Stimulated activated naive CD8-positive, alpha-beta T cell treated with anti-CD3 and anti-CD28 coated beads, Interleukin-15, Interleukin-2, amounts not matched to agents 100 ng/mL and 50 ng/mL, for 24 hours (primary cell): ENCODE measurements around the gene MRPL40.
A peak's percentile ranks its signal among the peaks of the same experiment; 100 is the strongest.

Experiments
- H3K27ac Mint-ChIP-seq: one replicate; pipeline ENCODE4 v1.8.0; 2021; ENCODE audit warnings: mild to moderate bottlenecking, mixed read lengths
- H3K27me3 Mint-ChIP-seq: one replicate; pipeline ENCODE4 v1.8.0; 2021; ENCODE audit warnings: mixed read lengths
- H3K36me3 Mint-ChIP-seq: one replicate; pipeline ENCODE4 v1.8.0; 2021; ENCODE audit warnings: low read depth, mixed read lengths
- H3K4me1 Mint-ChIP-seq: one replicate; pipeline ENCODE4 v1.8.0; 2021; ENCODE audit warnings: low read depth, mixed read lengths
- H3K4me3 Mint-ChIP-seq: one replicate; pipeline ENCODE4 v1.8.0; 2021; ENCODE audit warnings: mild to moderate bottlenecking, mixed read lengths
- H3K9me3 Mint-ChIP-seq: one replicate; pipeline ENCODE4 v1.8.0; 2021; ENCODE audit warnings: mixed read lengths

Gene MRPL40

GRCh38 chr22:19400881-19401280, 31.5 kb upstream of the MRPL40 start:
- no peak overlapping the region for H3K4me3 Mint-ChIP-seq
- H3K27me3 Mint-ChIP-seq = no peaks in the 10 kb centered on the region
- peaks cover 65% of the 10 kb centered on the region for H3K36me3 Mint-ChIP-seq
- H3K27ac Mint-ChIP-seq = no peak overlapping the region
- no peaks in the 10 kb centered on the region for H3K4me1 Mint-ChIP-seq
- no peaks in the 10 kb centered on the region for H3K9me3 Mint-ChIP-seq

- Mint-ChIP-seq H3K4me3 (no peak overlapping the region), H3K27me3 (no peaks in the 10 kb centered on the region), H3K4me1 (no peaks in the 10 kb centered on the region), H3K36me3 (peaks cover 68% of the 10 kb centered on the region), H3K27ac (peak overlapping the region; percentile 8), H3K9me3 (no peaks in the 10 kb centered on the region)
These were observed 30.9 kb upstream of the MRPL40 start for GRCh38 chr22:19401483-19401882.

- Mint-ChIP-seq H3K4me3 (no peak overlapping the region), H3K27ac (no peak overlapping the region), H3K9me3 (no peaks in the 10 kb centered on the region), H3K36me3 (peaks cover 74% of the 10 kb centered on the region), H3K4me1 (no peaks in the 10 kb centered on the region), H3K27me3 (no peaks in the 10 kb centered on the region)
These were observed 29.6 kb upstream of the MRPL40 start for GRCh38 chr22:19402642-19403191.

GRCh38 chr22:19404676-19405075, 27.7 kb upstream of the MRPL40 start:
- Mint-ChIP-seq H3K27ac (no peak overlapping the region), H3K27me3 (no peaks in the 10 kb centered on the region), H3K36me3 (peaks cover 74% of the 10 kb centered on the region), H3K4me3 (no peak overlapping the region), H3K4me1 (no peaks in the 10 kb centered on the region), H3K9me3 (no peaks in the 10 kb centered on the region)

GRCh38 chr22:19405133-19405532, 27.2 kb upstream of the MRPL40 start:
- Mint-ChIP-seq H3K9me3 (no peaks in the 10 kb centered on the region), H3K27me3 (no peaks in the 10 kb centered on the region), H3K36me3 (peaks cover 75% of the 10 kb centered on the region), H3K4me3 (no peak overlapping the region), H3K27ac (no peak overlapping the region), H3K4me1 (no peaks in the 10 kb centered on the region)

- Mint-ChIP-seq H3K27me3 (no peaks in the 10 kb centered on the region), H3K36me3 (peaks cover 73% of the 10 kb centered on the region), H3K27ac (no peak overlapping the region), H3K4me1 (no peaks in the 10 kb centered on the region), H3K9me3 (no peaks in the 10 kb centered on the region), H3K4me3 (no peak overlapping the region)
These were observed 26.7 kb upstream of the MRPL40 start for GRCh38 chr22:19405652-19406051.

GRCh38 chr22:19406281-19406811, 26.0 kb upstream of the MRPL40 start:
- Mint-ChIP-seq H3K36me3 (peaks cover 69% of the 10 kb centered on the region), H3K9me3 (no peaks in the 10 kb centered on the region), H3K27me3 (no peaks in the 10 kb centered on the region), H3K4me1 (no peaks in the 10 kb centered on the region), H3K4me3 (no peak overlapping the region), H3K27ac (no peak overlapping the region)

GRCh38 chr22:19406846-19407245, 25.5 kb upstream of the MRPL40 start:
- Mint-ChIP-seq H3K27ac (no peak overlapping the region), H3K4me1 (no peaks in the 10 kb centered on the region), H3K9me3 (no peaks in the 10 kb centered on the region), H3K4me3 (no peak overlapping the region), H3K36me3 (peaks cover 67% of the 10 kb centered on the region), H3K27me3 (no peaks in the 10 kb centered on the region)

- Mint-ChIP-seq H3K9me3 (no peaks in the 10 kb centered on the region), H3K36me3 (peaks cover 72% of the 10 kb centered on the region)
These were observed 24.4 kb upstream of the MRPL40 start for GRCh38 chr22:19407649-19408606.

GRCh38 chr22:19410941-19411689, 21.2 kb upstream of the MRPL40 start:
- peaks cover 58% of the 10 kb centered on the region for H3K36me3 Mint-ChIP-seq
- no peak overlapping the region for H3K27ac Mint-ChIP-seq
- H3K9me3 Mint-ChIP-seq = no peaks in the 10 kb centered on the region
- no peaks in the 10 kb centered on the region for H3K27me3 Mint-ChIP-seq
- peaks cover 5% of the 10 kb centered on the region for H3K4me1 Mint-ChIP-seq
- H3K4me3 Mint-ChIP-seq = no peak overlapping the region

More at GRCh38 chr22:19407649-19408606, 24.4 kb upstream of the MRPL40 start:
- Mint-ChIP-seq H3K27ac (no peak overlapping the region), H3K4me1 (peaks cover 4% of the 10 kb centered on the region), H3K27me3 (no peaks in the 10 kb centered on the region), H3K4me3 (no peak overlapping the region)

GRCh38 chr22:19411690-19412045, 20.7 kb upstream of the MRPL40 start:
- Mint-ChIP-seq H3K27ac (no peak overlapping the region), H3K27me3 (no peaks in the 10 kb centered on the region), H3K9me3 (no peaks in the 10 kb centered on the region), H3K4me1 (peaks cover 5% of the 10 kb centered on the region), H3K36me3 (peaks cover 54% of the 10 kb centered on the region), H3K4me3 (no peak overlapping the region)

- Mint-ChIP-seq H3K36me3 (peaks cover 46% of the 10 kb centered on the region), H3K4me1 (peaks cover 8% of the 10 kb centered on the region), H3K27ac (no peak overlapping the region), H3K9me3 (no peaks in the 10 kb centered on the region), H3K4me3 (no peak overlapping the region), H3K27me3 (no peaks in the 10 kb centered on the region)
These were observed 19.9 kb upstream of the MRPL40 start for GRCh38 chr22:19412478-19412877.

GRCh38 chr22:19412923-19413322, 19.4 kb upstream of the MRPL40 start:
- no peak overlapping the region for H3K4me3 Mint-ChIP-seq
- peaks cover 11% of the 10 kb centered on the region for H3K4me1 Mint-ChIP-seq
- no peak overlapping the region for H3K27ac Mint-ChIP-seq

GRCh38 chr22:19419086-19419463, 13.3 kb upstream of the MRPL40 start:
- peak overlapping the region; percentile 22 for H3K27ac Mint-ChIP-seq
- H3K36me3 Mint-ChIP-seq = peaks cover 19% of the 10 kb centered on the region
- peaks cover 54% of the 10 kb centered on the region for H3K4me1 Mint-ChIP-seq
- no peaks in the 10 kb centered on the region for H3K27me3 Mint-ChIP-seq
- H3K9me3 Mint-ChIP-seq = no peaks in the 10 kb centered on the region
- H3K4me3 Mint-ChIP-seq = no peak overlapping the region

More at GRCh38 chr22:19412923-19413322, 19.4 kb upstream of the MRPL40 start:
- Mint-ChIP-seq H3K36me3 (peaks cover 46% of the 10 kb centered on the region), H3K27me3 (no peaks in the 10 kb centered on the region), H3K9me3 (no peaks in the 10 kb centered on the region)
